HepG2 (cell line): ENCODE measurements around the gene TMEM87B. TPM values are rescaled to one million over a fixed set of nuclear protein-coding genes. Genes with fewer than 3 reads are reported as not detected.
A peak's percentile ranks its signal among the peaks of the same experiment; 100 is the strongest.

Source experiments
- ZNF574 ChIP-seq: sonication (generic); formaldehyde crosslinking; IDR thresholded peaks from 2 replicates; pipeline ENCODE4 v1.4.0; 2020; ENCODE audit warnings: missing genetic modification reagents
- polyA plus RNA-seq, 8 experiments: library from polyadenylated mRNA; depleted of rRNA in 3 of 8; stranded (reverse) in 7 of 8; unstranded in 1 of 8; fragments of >200 nt; fragmentation: Illumina TruSeq in 4 of 8; extraction: Trizol in 4 of 8; gene quantifications; 2 replicates each; pipeline versions ENCODE4 v1.2.1 to v1.2.3, GENCODE V29; 2011 to 2016; ENCODE audit warnings: low read depth in 4 of 8, missing spikeins in 1 of 8, mixed read lengths in 1 of 8; ENCODE audit not compliant: insufficient read depth in 1 of 8
- total RNA-seq, 5 experiments: library from RNA; depleted of rRNA; stranded (reverse); fragments of >200 nt; fragmentation: Illumina TruSeq; extraction: Trizol; gene quantifications; 2 replicates each; pipeline ENCODE4 v1.2.3, GENCODE V29; 2016; ENCODE audit warnings: low read depth in 1 of 5
- TF ChIP-seq, protein P1 (sequence below): sonication (generic); formaldehyde crosslinking; IDR thresholded peaks from 2 replicates; pipeline ENCODE4 v1.8.0; 2023; ENCODE audit warnings: mild to moderate bottlenecking, missing genetic modification reagents
- TF ChIP-seq, protein P2 (sequence below): sonication (generic); formaldehyde crosslinking; conservative IDR thresholded peaks from 2 replicates; pipeline ENCODE4 v1.8.1; 2023; ENCODE audit warnings: missing genetic modification reagents

Gene TMEM87B
- total and polyA plus RNA-seq, 2 of the 13 experiments (the other 11 are each of a cell fraction or from before 2014, with no cell fraction given): 15.1 to 16.2 TPM

GRCh38 chr2:112053917-112054846, 887 bp upstream of the TMEM87B start (continued):
- peak; percentile 67 for TF ChIP-seq ZNF574 (CRISPR knock-in tag)
- TF ChIP-seq, protein P1, sequence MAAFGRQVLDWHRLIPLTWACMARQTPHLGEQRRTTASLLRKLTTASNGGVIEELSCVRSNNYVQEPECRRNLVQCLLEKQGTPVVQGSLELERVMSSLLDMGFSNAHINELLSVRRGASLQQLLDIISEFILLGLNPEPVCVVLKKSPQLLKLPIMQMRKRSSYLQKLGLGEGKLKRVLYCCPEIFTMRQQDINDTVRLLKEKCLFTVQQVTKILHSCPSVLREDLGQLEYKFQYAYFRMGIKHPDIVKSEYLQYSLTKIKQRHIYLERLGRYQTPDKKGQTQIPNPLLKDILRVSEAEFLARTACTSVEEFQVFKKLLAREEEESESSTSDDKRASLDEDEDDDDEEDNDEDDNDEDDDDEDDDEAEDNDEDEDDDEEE (CRISPR knock-in tag): peak; percentile 70; the same call in 1 of the 2 replicates
- TF ChIP-seq, protein P2, sequence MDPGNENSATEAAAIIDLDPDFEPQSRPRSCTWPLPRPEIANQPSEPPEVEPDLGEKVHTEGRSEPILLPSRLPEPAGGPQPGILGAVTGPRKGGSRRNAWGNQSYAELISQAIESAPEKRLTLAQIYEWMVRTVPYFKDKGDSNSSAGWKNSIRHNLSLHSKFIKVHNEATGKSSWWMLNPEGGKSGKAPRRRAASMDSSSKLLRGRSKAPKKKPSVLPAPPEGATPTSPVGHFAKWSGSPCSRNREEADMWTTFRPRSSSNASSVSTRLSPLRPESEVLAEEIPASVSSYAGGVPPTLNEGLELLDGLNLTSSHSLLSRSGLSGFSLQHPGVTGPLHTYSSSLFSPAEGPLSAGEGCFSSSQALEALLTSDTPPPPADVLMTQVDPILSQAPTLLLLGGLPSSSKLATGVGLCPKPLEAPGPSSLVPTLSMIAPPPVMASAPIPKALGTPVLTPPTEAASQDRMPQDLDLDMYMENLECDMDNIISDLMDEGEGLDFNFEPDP (CRISPR knock-in tag): no peak
- TF ChIP-seq, all 625 proteins: peak for 131
